OCI-LY1 (cell line): ENCODE results near the gene SAC3D1.

Experiments used
- CTCF ChIP-seq: fragments of 200-600 bp; sonication (generic), shearing (Covaris generic); IDR thresholded peaks from 2 replicates; pipeline ENCODE4 v1.5.1; 2017; ENCODE audit warnings: mild to moderate bottlenecking, antibody characterized with exemption, low read length, moderate library complexity, mixed read lengths
- EZH2 ChIP-seq: fragments of 200-600 bp; sonication (generic), shearing (Covaris generic); IDR thresholded peaks from 2 replicates; pipeline ENCODE4 v1.8.0; 2017; ENCODE audit warnings: borderline replicate concordance, mixed run types, mild to moderate bottlenecking, antibody characterized with exemption, low read length, moderate library complexity, mixed read lengths

- TF ChIP-seq EZH2 (no peak), CTCF (no peak)
These were observed 38.3 kb upstream of the SAC3D1 start for GRCh38 chr11:65002706-65003105.
